ENCODE measurements around the gene BRD1. TPM values are rescaled to one million over a fixed set of nuclear protein-coding genes. Genes with fewer than 3 reads are reported as not detected.
"Not testable (repeated sequence)": the region's sequence is repeated elsewhere in the genome, so short reads cannot be mapped to it uniquely, and the experiment has no call there.

The BRD1 gene
- total RNA-seq, 1 donor from 2014 or later = 37.4 TPM

- ATAC-seq = no peak
- TF ChIP-seq, protein P1, sequence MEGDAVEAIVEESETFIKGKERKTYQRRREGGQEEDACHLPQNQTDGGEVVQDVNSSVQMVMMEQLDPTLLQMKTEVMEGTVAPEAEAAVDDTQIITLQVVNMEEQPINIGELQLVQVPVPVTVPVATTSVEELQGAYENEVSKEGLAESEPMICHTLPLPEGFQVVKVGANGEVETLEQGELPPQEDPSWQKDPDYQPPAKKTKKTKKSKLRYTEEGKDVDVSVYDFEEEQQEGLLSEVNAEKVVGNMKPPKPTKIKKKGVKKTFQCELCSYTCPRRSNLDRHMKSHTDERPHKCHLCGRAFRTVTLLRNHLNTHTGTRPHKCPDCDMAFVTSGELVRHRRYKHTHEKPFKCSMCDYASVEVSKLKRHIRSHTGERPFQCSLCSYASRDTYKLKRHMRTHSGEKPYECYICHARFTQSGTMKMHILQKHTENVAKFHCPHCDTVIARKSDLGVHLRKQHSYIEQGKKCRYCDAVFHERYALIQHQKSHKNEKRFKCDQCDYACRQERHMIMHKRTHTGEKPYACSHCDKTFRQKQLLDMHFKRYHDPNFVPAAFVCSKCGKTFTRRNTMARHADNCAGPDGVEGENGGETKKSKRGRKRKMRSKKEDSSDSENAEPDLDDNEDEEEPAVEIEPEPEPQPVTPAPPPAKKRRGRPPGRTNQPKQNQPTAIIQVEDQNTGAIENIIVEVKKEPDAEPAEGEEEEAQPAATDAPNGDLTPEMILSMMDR (IDR thresholded peaks at IDR 0.05) = no peak
- peaks cover 62% of the 10 kb centered on the region for H3K36me3 ChIP-seq
- H3K9me3 ChIP-seq = no peaks in the 10 kb centered on the region
- H3K4me1 ChIP-seq = peaks cover 19% of the 10 kb centered on the region
- intact Hi-C loops (cut with DNase I) = no loop called here
- DNase-seq = peak; percentile 42
- no peaks in the 10 kb centered on the region for H3K27me3 ChIP-seq (ENCODE audit: low read depth)
- no peak overlapping the region for H3K27ac ChIP-seq
- no peak overlapping the region for H3K4me3 ChIP-seq
These were observed 4.2 kb downstream of the BRD1 start for GRCh38 chr22:49823289-49824045.

DNA sequence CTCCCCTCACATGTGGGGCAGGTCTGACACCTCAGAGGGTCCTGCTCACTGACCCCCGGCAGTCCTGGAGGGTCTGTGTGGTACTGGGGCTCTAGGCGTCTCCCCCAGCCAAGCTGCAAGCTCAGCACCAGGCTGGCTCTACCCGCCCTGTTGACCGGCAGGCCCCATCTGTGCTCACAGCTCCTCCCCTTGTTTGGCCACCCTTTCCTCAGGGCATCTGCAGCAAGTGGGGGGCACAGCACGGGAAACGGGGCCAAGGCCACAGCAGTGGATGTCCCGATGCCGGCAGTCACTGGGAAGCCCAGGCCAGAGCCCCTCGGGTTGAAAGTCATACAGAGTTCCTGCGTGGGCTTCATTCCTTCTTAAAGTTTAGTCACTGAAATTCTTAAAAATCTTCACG, 5.9 kb downstream of the BRD1 start:
- H3K36me3 ChIP-seq = peaks cover 79% of the 10 kb centered on the region
- H3K4me3 ChIP-seq; ATAC-seq; H3K27ac ChIP-seq; H3K27me3 ChIP-seq (ENCODE audit: low read depth); intact Hi-C loops (cut with DNase I); H3K9me3 ChIP-seq: not testable (repeated sequence)
- H3K4me1 ChIP-seq = peaks cover 27% of the 10 kb centered on the region
- peak; percentile 29 for DNase-seq

DNA sequence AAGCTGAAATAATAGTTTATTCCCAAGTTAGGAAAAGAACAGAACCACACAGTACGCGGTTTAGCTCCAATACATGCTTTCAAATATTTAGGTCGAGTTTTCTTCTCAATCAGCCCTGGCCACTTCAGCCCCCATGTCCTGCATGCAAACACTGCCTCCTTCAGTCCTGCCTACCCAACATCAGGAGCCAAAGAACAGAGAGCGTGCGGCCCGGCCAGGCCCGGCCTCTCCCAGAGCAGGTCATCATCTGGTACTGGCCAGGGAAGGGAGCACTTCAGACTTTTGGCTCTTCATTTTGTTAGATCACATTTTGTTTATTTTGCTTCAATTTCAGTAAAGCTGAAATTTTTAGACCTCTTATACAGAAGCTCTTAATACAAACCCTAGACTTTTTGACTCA, 6.7 kb downstream of the BRD1 start:
- Histone ChIP-seq H3K4me3 (no peak overlapping the region), H3K36me3 (peaks cover 86% of the 10 kb centered on the region), H3K9me3 (no peaks in the 10 kb centered on the region), H3K4me1 (peaks cover 23% of the 10 kb centered on the region), H3K27ac (no peak overlapping the region), H3K27me3 (ENCODE audit: low read depth) (no peaks in the 10 kb centered on the region)
- DNase-seq (peak; percentile 29), ATAC-seq (no peak)
- intact Hi-C loops (cut with DNase I) = no loop called here
- TF ChIP-seq, protein P1 (IDR thresholded peaks at IDR 0.05) = no peak

DNA sequence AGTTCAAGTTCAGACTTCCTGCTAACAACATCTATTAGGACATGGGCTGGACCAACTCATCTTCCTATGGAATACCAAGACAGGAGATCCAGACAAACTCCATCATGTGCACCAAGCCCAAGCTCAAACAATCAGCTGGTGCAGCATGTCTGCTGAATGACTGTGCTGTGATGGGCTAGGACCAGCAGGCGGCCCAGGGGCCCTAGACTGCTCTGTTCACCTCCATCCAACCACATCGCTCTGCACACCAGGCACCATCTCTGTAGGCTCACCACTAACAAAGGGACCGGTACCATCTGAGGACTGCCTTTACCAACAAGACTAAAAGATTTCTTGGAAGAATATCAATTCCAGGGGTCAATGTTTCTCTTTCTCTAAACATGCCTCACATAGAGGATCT, 10.3 kb downstream of the BRD1 start:
- intact Hi-C loops (cut with DNase I) = no loop called here
- TF ChIP-seq, protein P1 (IDR thresholded peaks at IDR 0.05) = no peak
- H3K27me3 ChIP-seq (ENCODE audit: low read depth) = no peaks in the 10 kb centered on the region
- no peak overlapping the region for H3K4me3 ChIP-seq
- peaks cover 14% of the 10 kb centered on the region for H3K4me1 ChIP-seq
- peak; percentile 17 for DNase-seq
- ATAC-seq = no peak
- H3K27ac ChIP-seq = no peak overlapping the region
- H3K9me3 ChIP-seq = no peaks in the 10 kb centered on the region
- peaks cover 85% of the 10 kb centered on the region for H3K36me3 ChIP-seq

DNA sequence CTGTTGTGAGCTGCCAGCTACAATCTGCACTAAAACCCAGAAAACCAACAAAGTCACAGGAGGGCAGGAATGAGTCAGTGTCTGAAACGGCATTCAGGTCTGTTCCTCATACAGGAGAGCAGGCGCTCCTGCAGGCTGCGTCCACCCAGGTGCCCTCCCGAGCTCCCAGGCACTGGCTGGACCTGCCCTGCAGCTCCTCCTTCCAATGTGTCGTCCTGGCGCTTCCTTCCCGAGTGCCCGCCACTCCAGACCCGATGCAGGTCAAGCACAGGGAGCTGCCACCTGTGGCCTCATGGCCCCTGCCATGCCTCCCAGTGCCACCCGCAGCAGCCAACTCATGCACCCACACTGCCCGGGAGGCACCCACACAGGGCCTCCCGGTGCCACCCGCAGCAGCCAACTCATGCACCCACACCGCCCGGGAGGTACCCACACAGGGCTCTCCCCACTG, 12.0 kb downstream of the BRD1 start:
- Histone ChIP-seq H3K4me1 (peaks cover 21% of the 10 kb centered on the region), H3K36me3 (peaks cover 68% of the 10 kb centered on the region), H3K9me3 (no peaks in the 10 kb centered on the region), H3K4me3 (no peak overlapping the region), H3K27me3 (ENCODE audit: low read depth) (no peaks in the 10 kb centered on the region), H3K27ac (no peak overlapping the region)
- DNase-seq = peak; percentile 37
- intact Hi-C loops (cut with DNase I) = no loop called here
- TF ChIP-seq, protein P1 (IDR thresholded peaks at IDR 0.05) = no peak
- ATAC-seq = peak; percentile 31 to 38

DNA sequence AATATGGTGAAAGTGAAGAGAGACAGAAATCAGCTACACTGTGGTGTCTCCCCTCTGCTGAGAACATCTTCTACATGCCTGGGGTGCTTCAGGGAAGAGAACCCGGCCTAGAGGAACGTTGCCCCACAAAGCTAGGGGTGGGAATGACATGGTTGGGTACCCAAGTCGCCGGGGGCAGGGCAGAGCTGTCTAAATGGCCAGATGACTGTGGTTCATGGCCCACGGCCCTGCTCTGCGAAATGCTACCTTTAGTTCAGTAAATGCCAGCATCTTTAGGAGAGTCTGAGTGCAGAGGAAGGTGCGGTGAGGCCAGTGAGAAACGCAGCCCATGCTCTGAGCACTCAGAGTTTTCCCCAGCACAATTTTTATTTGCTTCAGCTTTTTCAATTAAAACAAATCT, 12.8 kb downstream of the BRD1 start:
- no peak for ATAC-seq
- no peaks in the 10 kb centered on the region for H3K9me3 ChIP-seq

More for the DNA sequence above, 12.8 kb downstream of the BRD1 start:
- peaks cover 60% of the 10 kb centered on the region for H3K36me3 ChIP-seq
- peak; percentile 20 for DNase-seq
- intact Hi-C loops (cut with DNase I) = no loop called here
- TF ChIP-seq, protein P1 (IDR thresholded peaks at IDR 0.05) = no peak
- H3K27me3 ChIP-seq (ENCODE audit: low read depth) = no peaks in the 10 kb centered on the region
- no peak overlapping the region for H3K4me3 ChIP-seq
- H3K27ac ChIP-seq = no peak overlapping the region
- H3K4me1 ChIP-seq = peaks cover 25% of the 10 kb centered on the region

All from lower lobe of right lung (tissue), 2 donors.